ENCODE measurements around the gene ZSWIM5.
A peak's percentile ranks its signal among the peaks of the same experiment; 100 is the strongest.
"Not testable (repeated sequence)": the region's sequence is repeated elsewhere in the genome, so short reads cannot be mapped to it uniquely, and the experiment has no call there.

ZSWIM5 gene

DNA sequence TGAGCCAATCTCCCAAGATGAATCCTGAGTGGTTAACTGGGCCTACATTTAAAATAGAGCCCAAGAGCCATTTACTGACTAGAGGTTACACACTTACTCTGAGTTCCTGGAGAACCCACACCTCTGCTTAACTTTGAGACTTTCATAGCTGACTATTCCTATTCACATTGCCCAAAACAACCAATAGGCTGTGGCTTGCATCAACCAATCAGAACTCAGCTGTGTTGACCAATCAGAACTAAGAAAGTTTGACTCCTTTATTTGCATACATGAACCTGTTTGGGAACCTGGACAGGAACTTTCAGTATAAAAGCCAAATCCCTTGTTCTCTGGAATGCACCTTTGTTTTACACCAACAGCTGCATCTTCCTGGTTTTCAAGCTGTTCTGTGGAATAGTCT is 9.5 kb downstream of the ZSWIM5 start:
- Histone ChIP-seq H4K20me1 (ENCODE audit: insufficient read depth, low read length) (no peaks in the 10 kb centered on the region), H3K4me3 (ENCODE audit: low read length) (no peak overlapping the region), H3K9ac (ENCODE audit: low read length) (no peak overlapping the region), H3K27me3 (replicated peaks; ENCODE audit: insufficient read depth, low read length) (no peaks in the 10 kb centered on the region), H3K9me2 (replicated peaks; ENCODE audit: insufficient read depth, low read length) (no peaks in the 10 kb centered on the region), H3F3A (ENCODE audit: insufficient read depth, low read length) (no peaks in the 10 kb centered on the region), H3K4me2 (ENCODE audit: low read depth, low read length) (no peak overlapping the region), H3K27ac (ENCODE audit: low read length) (no peak overlapping the region), H2AFZ (ENCODE audit: low read length) (no peak overlapping the region), H3K9me3 (replicated peaks; ENCODE audit: insufficient read depth, low read length) (no peaks in the 10 kb centered on the region), H3K79me2 (ENCODE audit: low read length) (no peaks in the 10 kb centered on the region), H3K4me1 (ENCODE audit: low read length) (no peaks in the 10 kb centered on the region), H3K36me3 (replicated peaks; ENCODE audit: insufficient read depth, low read length) (no peaks in the 10 kb centered on the region)
- peak; percentile 12 for DNase-seq
- TF ChIP-seq EZH2 (optimal IDR thresholded peaks at IDR 0.05; ENCODE audit: low read depth, low read length) (no peak), EZH2phosphoT487 (IDR thresholded peaks at IDR 0.05; ENCODE audit: low read length) (no peak)
- TF ChIP-seq, protein P1, sequence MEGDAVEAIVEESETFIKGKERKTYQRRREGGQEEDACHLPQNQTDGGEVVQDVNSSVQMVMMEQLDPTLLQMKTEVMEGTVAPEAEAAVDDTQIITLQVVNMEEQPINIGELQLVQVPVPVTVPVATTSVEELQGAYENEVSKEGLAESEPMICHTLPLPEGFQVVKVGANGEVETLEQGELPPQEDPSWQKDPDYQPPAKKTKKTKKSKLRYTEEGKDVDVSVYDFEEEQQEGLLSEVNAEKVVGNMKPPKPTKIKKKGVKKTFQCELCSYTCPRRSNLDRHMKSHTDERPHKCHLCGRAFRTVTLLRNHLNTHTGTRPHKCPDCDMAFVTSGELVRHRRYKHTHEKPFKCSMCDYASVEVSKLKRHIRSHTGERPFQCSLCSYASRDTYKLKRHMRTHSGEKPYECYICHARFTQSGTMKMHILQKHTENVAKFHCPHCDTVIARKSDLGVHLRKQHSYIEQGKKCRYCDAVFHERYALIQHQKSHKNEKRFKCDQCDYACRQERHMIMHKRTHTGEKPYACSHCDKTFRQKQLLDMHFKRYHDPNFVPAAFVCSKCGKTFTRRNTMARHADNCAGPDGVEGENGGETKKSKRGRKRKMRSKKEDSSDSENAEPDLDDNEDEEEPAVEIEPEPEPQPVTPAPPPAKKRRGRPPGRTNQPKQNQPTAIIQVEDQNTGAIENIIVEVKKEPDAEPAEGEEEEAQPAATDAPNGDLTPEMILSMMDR (IDR thresholded peaks at IDR 0.05; ENCODE audit: low read length), result no peak

- no peaks in the 10 kb centered on the region for H3K4me1 ChIP-seq (ENCODE audit: low read length)
- no peak overlapping the region for H2AFZ ChIP-seq (ENCODE audit: low read length)
- no peaks in the 10 kb centered on the region for H3K9me2 ChIP-seq (replicated peaks; ENCODE audit: insufficient read depth, low read length)
- H3K36me3 ChIP-seq (replicated peaks; ENCODE audit: insufficient read depth, low read length), result no peaks in the 10 kb centered on the region
- DNase-seq, result no peak
- no peaks in the 10 kb centered on the region for H3K79me2 ChIP-seq (ENCODE audit: low read length)
- H3K9ac ChIP-seq (ENCODE audit: low read length), result no peak overlapping the region
- no peak overlapping the region for H3K4me2 ChIP-seq (ENCODE audit: low read depth, low read length)
- no peak overlapping the region for H3K4me3 ChIP-seq (ENCODE audit: low read length)
- TF ChIP-seq EZH2phosphoT487 (IDR thresholded peaks at IDR 0.05; ENCODE audit: low read length), result no peak
- TF ChIP-seq, protein P1 (IDR thresholded peaks at IDR 0.05; ENCODE audit: low read length), result no peak
- TF ChIP-seq EZH2 (optimal IDR thresholded peaks at IDR 0.05; ENCODE audit: low read depth, low read length), result no peak
- H4K20me1 ChIP-seq (ENCODE audit: insufficient read depth, low read length), result no peaks in the 10 kb centered on the region
- H3K9me3 ChIP-seq (replicated peaks; ENCODE audit: insufficient read depth, low read length), result no peaks in the 10 kb centered on the region
- H3F3A ChIP-seq (ENCODE audit: insufficient read depth, low read length), result no peaks in the 10 kb centered on the region
- no peaks in the 10 kb centered on the region for H3K27me3 ChIP-seq (replicated peaks; ENCODE audit: insufficient read depth, low read length)
- H3K27ac ChIP-seq (ENCODE audit: low read length), result no peak overlapping the region
Measured at GRCh38 chr1:45191418-45191783, 15.0 kb downstream of the ZSWIM5 start.

DNA sequence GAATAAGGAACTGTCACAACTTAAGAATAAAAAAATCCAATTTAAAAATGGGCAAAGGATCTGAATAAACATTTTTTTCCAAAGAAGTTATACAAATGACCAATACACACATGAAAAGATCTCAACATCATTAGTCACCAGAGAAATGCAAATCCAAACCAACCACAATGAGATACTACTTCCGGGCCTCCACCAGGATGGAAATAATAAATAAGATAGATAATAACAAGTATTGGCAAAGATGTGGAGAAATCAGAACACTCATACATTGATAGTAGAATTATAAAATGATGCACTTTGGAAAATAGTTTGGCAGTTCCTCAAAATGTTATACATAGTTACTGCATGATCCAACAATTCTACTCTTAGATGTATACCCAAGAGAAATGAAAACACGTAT is 18.7 kb downstream of the ZSWIM5 start:
- Histone ChIP-seq H3K27ac (ENCODE audit: low read length) (no peak overlapping the region), H3K4me3 (ENCODE audit: low read length) (no peak overlapping the region), H3K9ac (ENCODE audit: low read length) (no peak overlapping the region), H2AFZ (ENCODE audit: low read length) (no peak overlapping the region), H3K9me3 (replicated peaks; ENCODE audit: insufficient read depth, low read length) (no peaks in the 10 kb centered on the region), H3K4me1 (ENCODE audit: low read length) (no peaks in the 10 kb centered on the region), H3K9me2 (replicated peaks; ENCODE audit: insufficient read depth, low read length) (no peaks in the 10 kb centered on the region), H3K36me3 (replicated peaks; ENCODE audit: insufficient read depth, low read length) (no peaks in the 10 kb centered on the region), H3F3A (ENCODE audit: insufficient read depth, low read length) (no peaks in the 10 kb centered on the region), H3K4me2 (ENCODE audit: low read depth, low read length) (no peak overlapping the region), H3K79me2 (ENCODE audit: low read length) (no peaks in the 10 kb centered on the region), H4K20me1 (ENCODE audit: insufficient read depth, low read length) (no peaks in the 10 kb centered on the region), H3K27me3 (replicated peaks; ENCODE audit: insufficient read depth, low read length) (no peaks in the 10 kb centered on the region)
- TF ChIP-seq EZH2 (optimal IDR thresholded peaks at IDR 0.05; ENCODE audit: low read depth, low read length), result no peak
- TF ChIP-seq, protein P1 (IDR thresholded peaks at IDR 0.05; ENCODE audit: low read length), result no peak
- no peak for TF ChIP-seq EZH2phosphoT487 (IDR thresholded peaks at IDR 0.05; ENCODE audit: low read length)
- no peak for DNase-seq

- H3K9me3 ChIP-seq (replicated peaks; ENCODE audit: insufficient read depth, low read length); H3K79me2 ChIP-seq (ENCODE audit: low read length); H3K9me2 ChIP-seq (replicated peaks; ENCODE audit: insufficient read depth, low read length); H2AFZ ChIP-seq (ENCODE audit: low read length); H3K4me2 ChIP-seq (ENCODE audit: low read depth, low read length); DNase-seq; H3K9ac ChIP-seq (ENCODE audit: low read length); H3K36me3 ChIP-seq (replicated peaks; ENCODE audit: insufficient read depth, low read length); H3K27ac ChIP-seq (ENCODE audit: low read length); H3F3A ChIP-seq (ENCODE audit: insufficient read depth, low read length); H3K4me3 ChIP-seq (ENCODE audit: low read length); H4K20me1 ChIP-seq (ENCODE audit: insufficient read depth, low read length); H3K4me1 ChIP-seq (ENCODE audit: low read length); H3K27me3 ChIP-seq (replicated peaks; ENCODE audit: insufficient read depth, low read length): not testable (repeated sequence)
Measured at GRCh38 chr1:45179918-45180519, 26.4 kb downstream of the ZSWIM5 start.
